ENCODE measurements around the gene EID2B.

Gene EID2B

GRCh38 chr19:39532233-39533002 is at the start of gene EID2B:
TSS of gene EID2B (minus strand) at chr19:39532852. CDS start at chr19:39532802, 50 bp downstream.
- DNase-seq = peak; percentile 96

GRCh38 chr19:39582442-39582841 is 49.8 kb upstream of the EID2B start:
- DNase-seq = no peak

GRCh38 chr19:39568604-39569003 is 36.0 kb upstream of the EID2B start:
- DNase-seq = no peak

GRCh38 chr19:39566064-39566463 is 33.4 kb upstream of the EID2B start:
- no peak for DNase-seq

GRCh38 chr19:39563408-39563807 is 30.8 kb upstream of the EID2B start:
- DNase-seq = no peak

- peak; percentile 40 for DNase-seq
These were observed 26.0 kb upstream of the EID2B start for GRCh38 chr19:39558624-39559117.

GRCh38 chr19:39557811-39558623 is 25.4 kb upstream of the EID2B start:
- peak; percentile 41 for DNase-seq

- no peak for DNase-seq
These were observed 23.2 kb upstream of the EID2B start for GRCh38 chr19:39555883-39556282.

GRCh38 chr19:39554701-39555311 is 22.2 kb upstream of the EID2B start:
- no peak for DNase-seq

- DNase-seq = no peak
These were observed 20.5 kb upstream of the EID2B start for GRCh38 chr19:39553082-39553652.

GRCh38 chr19:39550197-39550596 is 17.5 kb upstream of the EID2B start:
- DNase-seq = no peak

- no peak for DNase-seq
These were observed 13.9 kb upstream of the EID2B start for GRCh38 chr19:39546599-39546998.

- DNase-seq = peak; percentile 11
These were observed 12.3 kb upstream of the EID2B start for GRCh38 chr19:39544911-39545310.

GRCh38 chr19:39544226-39544903 is 11.7 kb upstream of the EID2B start:
- peak; percentile 44 for DNase-seq

- no peak for DNase-seq
These were observed 10.8 kb upstream of the EID2B start for GRCh38 chr19:39543477-39543857.

- DNase-seq = no peak
These were observed 9.6 kb upstream of the EID2B start for GRCh38 chr19:39542206-39542605.

- no peak for DNase-seq
These were observed 7.7 kb upstream of the EID2B start for GRCh38 chr19:39540333-39540673.

GRCh38 chr19:39539518-39540332 is 7.1 kb upstream of the EID2B start, which contains the start of gene EID2:
TSS of gene EID2 (minus strand) at chr19:39540161. CDS start at chr19:39540079, 82 bp downstream.
- peak; percentile 97 for DNase-seq

GRCh38 chr19:39539165-39539517 is 6.5 kb upstream of the EID2B start:
- DNase-seq = no peak

GRCh38 chr19:39533791-39534190 is 1.1 kb upstream of the EID2B start:
- no peak for DNase-seq

- DNase-seq = no peak
These were observed 406 bp upstream of the EID2B start for GRCh38 chr19:39533003-39533512.
